Cardiac septum (tissue), 1 donor: ENCODE data around the gene XIRP1. TPM values are rescaled to one million over a fixed set of nuclear protein-coding genes. Genes with fewer than 3 reads are reported as not detected.

ENCODE experiments used
- DNase-seq: peaks from one replicate; pipeline ENCODE4 v3.0.0-alpha.2; 2020; ENCODE audit warnings: low spot score
- intact Hi-C: fragments of 100-400 bp; cut with DNase I; formaldehyde crosslinking; loops from one replicate; pipeline ENCODE4 v1.14.0; 2022
- microRNA-seq: library from miRNA; unstranded; fragments of <30 nt; microRNA quantifications from one replicate; pipeline ENCODE4 v1.2.0, GENCODE V29; 2020
- total RNA-seq: library from RNA; stranded (reverse); fragmentation: NEBNext Ultra II Directional; extraction: Animal tissue kit (Norgen Biotek cat#: 25700); gene quantifications from one replicate; pipeline ENCODE4 v1.2.1, GENCODE V29; 2021
- donor health status: DM: no; HTN: no; CAD: no.

Gene XIRP1
- total RNA-seq, 1 donor from 2014 or later = 1,123 TPM

GRCh38 chr3:39136533-39137434, 55.6 kb downstream of the XIRP1 start:
- intact Hi-C loops = loop anchor here (10.0 kb wide), 1 partner anchor 248 kb away; the partner anchor contains the start of gene SLC25A38
- peak; percentile 73 for DNase-seq

DNA sequence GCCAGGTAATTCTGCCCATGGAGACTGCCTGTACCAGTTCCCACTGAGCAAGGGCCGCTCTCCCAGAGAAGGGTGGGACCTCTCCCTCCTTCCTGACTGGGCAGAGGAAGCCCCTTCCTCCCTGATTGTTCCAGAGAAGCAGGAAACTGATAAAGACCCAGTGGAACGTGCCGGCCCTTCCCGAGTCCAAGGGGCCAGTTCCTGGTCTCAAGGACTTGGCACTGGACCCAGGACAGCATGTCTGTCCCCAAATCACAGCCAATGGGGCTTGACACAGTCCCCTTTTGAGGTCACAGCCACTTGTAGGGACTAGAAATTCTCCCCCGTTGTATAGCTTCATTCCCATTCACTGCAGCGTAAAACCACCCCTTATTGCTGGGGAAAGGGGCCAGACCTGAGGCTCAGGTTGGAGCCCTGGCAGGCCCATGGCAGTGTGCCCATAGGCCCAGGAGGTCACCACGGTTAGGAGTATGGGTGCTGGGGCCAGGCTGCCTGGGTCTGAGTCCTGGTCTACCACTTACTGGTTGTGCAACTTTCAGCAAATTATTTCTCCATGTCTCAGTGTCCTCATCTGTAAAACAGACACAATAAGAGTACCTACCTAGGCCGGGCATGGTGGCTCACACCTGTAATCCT, 57.1 kb downstream of the XIRP1 start:
- intact Hi-C loops = loop anchor here (10.0 kb wide), 1 partner anchor 250 kb away; the partner anchor contains the start of gene SLC25A38
- DNase-seq = peak; percentile 81

DNA sequence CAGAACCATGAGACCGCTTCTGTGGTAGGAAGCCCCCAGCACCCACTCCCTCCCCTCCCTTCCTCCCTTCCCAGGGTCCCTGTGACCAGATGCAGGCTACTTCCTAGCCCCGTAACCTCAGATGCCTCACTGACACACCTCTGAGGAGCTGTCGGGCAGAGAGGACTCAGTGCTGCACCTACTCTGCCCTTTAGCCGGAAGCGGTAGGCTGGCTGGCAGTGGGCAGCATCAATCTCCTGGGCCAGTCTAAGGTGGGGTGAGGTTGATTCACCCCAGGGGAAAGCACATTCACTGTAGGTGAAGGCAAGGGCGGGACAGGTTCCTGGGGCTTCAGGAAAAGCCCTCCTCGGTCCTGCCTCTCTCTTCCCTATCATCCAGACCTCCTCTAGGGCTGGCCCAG, 58.1 kb downstream of the XIRP1 start:
- intact Hi-C loops = loop anchor here (10.0 kb wide), 1 partner anchor 250 kb away; the partner anchor contains the start of gene SLC25A38
- peak; percentile 38 for DNase-seq

DNA sequence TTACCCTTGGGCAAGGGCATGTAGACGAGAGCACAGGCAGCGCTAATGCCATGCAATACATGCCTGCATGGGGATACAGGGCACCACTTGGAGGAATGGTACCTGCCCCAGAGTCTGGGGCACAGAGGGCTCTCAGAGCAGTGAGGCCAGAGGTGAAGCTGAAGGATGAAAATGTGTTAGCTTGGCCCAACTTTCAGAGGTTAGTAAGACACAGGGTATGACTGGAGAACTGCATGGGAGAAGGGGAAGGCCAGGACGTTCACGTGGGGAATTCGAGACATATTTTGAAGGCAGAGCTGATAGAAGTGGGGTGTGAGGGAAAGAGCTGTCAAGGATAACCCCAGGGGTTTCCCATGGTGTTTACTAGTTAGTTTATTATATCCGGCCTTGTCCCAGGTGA, 58.6 kb downstream of the XIRP1 start:
- DNase-seq = peak; percentile 47
- intact Hi-C loops = loop anchor here (10.0 kb wide), 1 partner anchor 251 kb away; the partner anchor contains the start of gene SLC25A38

Small RNA genes lying within 50 kb of the gene (microRNA-seq; reads per million reads assigned to microRNA genes)
- not detected for gene MIR6822

Other genes with a start within 250 kb of the XIRP1 start
- gene SCN11A, start 140.7 kb downstream of the XIRP1 start, total RNA-seq = 0.05 TPM
- 24.5 TPM for gene WDR48, start 140.6 kb downstream of the XIRP1 start, total RNA-seq
- 45.9 TPM for gene GORASP1, start 85.0 kb downstream of the XIRP1 start, total RNA-seq
- 3.0 TPM for gene TTC21A, start 84.9 kb downstream of the XIRP1 start, total RNA-seq
- gene CSRNP1, start 39.0 kb downstream of the XIRP1 start, total RNA-seq = 11.5 TPM
- 1.3 TPM for gene CX3CR1, start 87.4 kb upstream of the XIRP1 start, total RNA-seq
- gene CCR8, start 137.1 kb upstream of the XIRP1 start, total RNA-seq = not detected
- 14.6 TPM for gene SLC25A38, start 190.8 kb upstream of the XIRP1 start, total RNA-seq
- gene RPSA, start 214.1 kb upstream of the XIRP1 start, total RNA-seq = 333 TPM